ENCODE measurements around the gene ZC3H15. TPM values are rescaled to one million over a fixed set of nuclear protein-coding genes. Genes with fewer than 3 reads are reported as not detected.
A peak's percentile ranks its signal among the peaks of the same experiment; 100 is the strongest.

ZC3H15 gene
- total RNA-seq, 2 donors from 2014 or later = 26.4 to 55.8 TPM

DNA sequence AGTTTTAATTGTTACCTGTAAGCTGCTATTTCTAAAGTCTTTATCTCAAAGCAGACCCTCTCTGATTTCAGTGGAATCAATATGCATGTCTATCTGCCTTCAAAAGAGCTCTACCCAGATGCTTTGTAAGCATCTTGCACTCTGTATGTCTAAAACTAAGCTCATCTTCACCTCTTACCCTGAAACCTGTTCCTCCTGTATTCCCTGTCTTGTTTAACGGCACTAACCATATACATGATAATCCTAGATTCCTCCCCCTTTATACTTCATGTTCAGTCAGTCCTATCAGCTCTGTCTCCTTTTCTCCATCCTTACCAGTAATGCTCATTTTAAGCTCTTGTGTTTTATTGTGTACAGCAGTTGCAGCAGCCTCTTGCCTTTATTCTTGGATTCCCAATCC lies 12.8 kb downstream of the ZC3H15 start:
- intact Hi-C loops (cut with DNase I) = no loop called here
- no peak for ATAC-seq
- peaks cover 0 to 21% of the 10 kb centered on the region in 2 donors for H3K36me3 ChIP-seq (replicated peaks in 1 of 2; ENCODE audit: insufficient read depth in 1 of 2, low read depth in 2 of 2)
- TF ChIP-seq POLR2A (IDR thresholded peaks at IDR 0.05) = no peak
- TF ChIP-seq, protein P1, sequence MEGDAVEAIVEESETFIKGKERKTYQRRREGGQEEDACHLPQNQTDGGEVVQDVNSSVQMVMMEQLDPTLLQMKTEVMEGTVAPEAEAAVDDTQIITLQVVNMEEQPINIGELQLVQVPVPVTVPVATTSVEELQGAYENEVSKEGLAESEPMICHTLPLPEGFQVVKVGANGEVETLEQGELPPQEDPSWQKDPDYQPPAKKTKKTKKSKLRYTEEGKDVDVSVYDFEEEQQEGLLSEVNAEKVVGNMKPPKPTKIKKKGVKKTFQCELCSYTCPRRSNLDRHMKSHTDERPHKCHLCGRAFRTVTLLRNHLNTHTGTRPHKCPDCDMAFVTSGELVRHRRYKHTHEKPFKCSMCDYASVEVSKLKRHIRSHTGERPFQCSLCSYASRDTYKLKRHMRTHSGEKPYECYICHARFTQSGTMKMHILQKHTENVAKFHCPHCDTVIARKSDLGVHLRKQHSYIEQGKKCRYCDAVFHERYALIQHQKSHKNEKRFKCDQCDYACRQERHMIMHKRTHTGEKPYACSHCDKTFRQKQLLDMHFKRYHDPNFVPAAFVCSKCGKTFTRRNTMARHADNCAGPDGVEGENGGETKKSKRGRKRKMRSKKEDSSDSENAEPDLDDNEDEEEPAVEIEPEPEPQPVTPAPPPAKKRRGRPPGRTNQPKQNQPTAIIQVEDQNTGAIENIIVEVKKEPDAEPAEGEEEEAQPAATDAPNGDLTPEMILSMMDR (IDR thresholded peaks at IDR 0.05) = no peak
- peaks cover 2% of the 10 kb centered on the region for H3K4me1 ChIP-seq
- H3K4me3 ChIP-seq = no peak overlapping the region
- H3K27ac ChIP-seq = no peak overlapping the region
- no peaks in the 10 kb centered on the region for H3K27me3 ChIP-seq
- DNase-seq = no peak
- no peaks in the 10 kb centered on the region for H3K9me3 ChIP-seq
- WGBS, 2 donors = 0% methylated on average over 1 of the region's 1 CpG

DNA sequence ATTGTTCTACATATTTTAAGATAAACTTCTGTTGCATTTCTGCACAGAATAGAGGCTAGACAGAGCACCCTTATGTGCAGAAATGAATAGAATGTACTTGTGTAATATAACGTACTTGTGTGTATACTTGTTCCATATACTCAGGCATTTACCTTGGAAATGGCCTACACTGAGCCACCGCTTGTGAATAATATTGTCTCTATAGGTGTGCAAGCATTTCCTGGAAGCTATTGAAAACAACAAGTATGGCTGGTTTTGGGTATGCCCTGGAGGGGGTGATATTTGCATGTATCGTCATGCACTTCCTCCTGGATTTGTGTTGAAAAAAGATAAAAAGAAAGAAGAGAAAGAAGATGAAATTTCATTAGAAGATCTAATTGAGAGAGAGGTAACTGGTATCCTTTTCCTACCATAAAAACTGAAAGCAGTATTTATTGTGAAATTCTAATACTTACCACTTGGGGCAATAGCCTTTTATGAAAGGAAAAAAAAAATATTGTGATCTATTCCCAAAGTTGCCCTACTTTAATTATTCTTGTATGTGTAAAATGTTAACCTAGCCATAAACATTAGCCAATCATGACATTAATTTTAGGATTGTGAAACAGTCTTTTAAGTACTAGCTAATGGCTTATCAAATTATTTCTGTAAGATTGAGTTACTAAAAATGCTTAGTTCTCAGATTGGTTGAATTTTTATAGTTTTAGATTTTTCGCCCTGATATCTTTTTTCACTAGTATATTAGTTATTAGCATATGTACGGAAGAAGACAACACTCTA lies 18.0 kb downstream of the ZC3H15 start:
- TF ChIP-seq, protein P1 (IDR thresholded peaks at IDR 0.05) = peak in 6 of 7 experiments; percentile 47 to 72 (median 60)
- no peak for TF ChIP-seq POLR2A (IDR thresholded peaks at IDR 0.05)
- Histone ChIP-seq H3K36me3 (replicated peaks in 1 of 2; ENCODE audit: insufficient read depth in 1 of 2, low read depth in 2 of 2) (peaks cover 0 to 41% of the 10 kb centered on the region in 2 donors), H3K27me3 (no peaks in the 10 kb centered on the region), H3K27ac (no peak overlapping the region), H3K9me3 (no peaks in the 10 kb centered on the region), H3K4me3 (no peak overlapping the region), H3K4me1 (no peaks in the 10 kb centered on the region)
- WGBS, 2 donors = 55 to 70% methylated on average over 5 of the region's 5 CpGs
- DNase-seq (no peak), ATAC-seq (peak; percentile 70)
- intact Hi-C loops (cut with DNase I) = no loop called here

- ATAC-seq (no peak), DNase-seq (no peak)
- Histone ChIP-seq H3K27ac (no peak overlapping the region), H3K9me3 (no peaks in the 10 kb centered on the region), H3K4me1 (no peaks in the 10 kb centered on the region), H3K27me3 (no peaks in the 10 kb centered on the region), H3K4me3 (no peak overlapping the region), H3K36me3 (replicated peaks in 1 of 2; ENCODE audit: insufficient read depth in 1 of 2, low read depth in 2 of 2) (peaks cover 0 to 37% of the 10 kb centered on the region in 2 donors)
- intact Hi-C loops (cut with DNase I) = loop anchor here (5.0 kb wide), 1 partner anchor 134 kb away; no protein-coding TSS in a partner anchor
- WGBS, 2 donors = 91 to 93% methylated on average over 3 of the region's 3 CpGs
- TF ChIP-seq, protein P1 (IDR thresholded peaks at IDR 0.05) = no peak
Measured at GRCh38 chr2:186508263-186508662, 22.2 kb downstream of the ZC3H15 start.

DNA sequence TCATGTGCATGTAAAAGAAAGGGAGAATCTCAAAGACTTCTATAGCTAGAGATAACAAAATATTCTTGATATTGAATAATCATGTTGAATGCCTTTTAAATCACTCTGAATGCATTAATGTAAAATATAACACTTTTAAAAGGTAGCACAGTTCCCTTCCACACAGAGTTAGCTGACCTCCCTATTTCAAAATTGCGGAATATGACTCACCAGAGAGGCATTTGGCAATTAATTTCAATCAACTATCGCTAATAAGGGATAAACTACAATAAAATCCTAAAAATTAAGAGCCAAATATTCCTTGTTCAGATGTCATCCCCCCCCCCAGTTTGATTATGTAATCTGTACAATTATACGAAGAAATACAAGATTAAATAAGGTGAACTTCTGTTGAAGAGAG lies 29.3 kb downstream of the ZC3H15 start:
- H3K27me3 ChIP-seq = no peaks in the 10 kb centered on the region
- DNase-seq = no peak
- no peak for TF ChIP-seq POLR2A (IDR thresholded peaks at IDR 0.05)
- TF ChIP-seq, protein P1 (IDR thresholded peaks at IDR 0.05) = no peak
- WGBS, 2 donors = 43 to 65% methylated on average over 3 of the region's 3 CpGs
- no peak overlapping the region for H3K4me3 ChIP-seq
- no peak overlapping the region for H3K27ac ChIP-seq
- H3K9me3 ChIP-seq = no peaks in the 10 kb centered on the region
- ATAC-seq = no peak
- intact Hi-C loops (cut with DNase I) = no loop called here
- peaks cover 9% of the 10 kb centered on the region for H3K4me1 ChIP-seq
- peaks cover 0 to 5% of the 10 kb centered on the region in 2 donors for H3K36me3 ChIP-seq (replicated peaks in 1 of 2; ENCODE audit: insufficient read depth in 1 of 2, low read depth in 2 of 2)

DNA sequence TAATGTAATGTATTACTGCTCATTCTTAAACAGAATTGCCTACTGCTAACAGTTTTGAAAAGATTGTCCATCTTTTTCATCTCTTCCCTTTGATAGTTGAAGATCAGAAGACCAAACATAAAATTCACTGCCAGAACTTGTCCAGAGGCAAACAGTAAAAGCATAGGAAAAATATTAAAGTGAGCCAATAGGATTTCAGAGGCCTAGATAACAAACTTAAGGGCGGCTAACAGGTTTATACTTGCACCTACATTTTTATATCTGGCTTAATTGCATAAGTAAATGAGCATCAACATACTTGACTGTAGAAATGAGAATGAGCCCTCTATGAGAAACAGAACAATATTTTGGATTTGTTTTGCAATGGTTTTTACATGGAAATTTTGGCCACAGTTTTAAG lies 30.3 kb downstream of the ZC3H15 start:
- H3K27me3 ChIP-seq = no peaks in the 10 kb centered on the region
- intact Hi-C loops (cut with DNase I) = no loop called here
- peaks cover 9% of the 10 kb centered on the region for H3K4me1 ChIP-seq
- ATAC-seq (no peak), DNase-seq (no peak)
- no peak overlapping the region for H3K4me3 ChIP-seq
- no peaks in the 10 kb centered on the region for H3K9me3 ChIP-seq
- TF ChIP-seq, protein P1 (IDR thresholded peaks at IDR 0.05) = no peak
- no peak for TF ChIP-seq POLR2A (IDR thresholded peaks at IDR 0.05)
- H3K36me3 ChIP-seq (replicated peaks in 1 of 2; ENCODE audit: insufficient read depth in 1 of 2, low read depth in 2 of 2) = peaks cover 0 to 5% of the 10 kb centered on the region in 2 donors
- 53 to 82% methylated on average over 1 of the region's 1 CpG for WGBS, 2 donors
- no peak overlapping the region for H3K27ac ChIP-seq
